ENCODE measurements around the gene ZNF710. TPM values are rescaled to one million over a fixed set of nuclear protein-coding genes. Genes with fewer than 3 reads are reported as not detected.
A peak's percentile ranks its signal among the peaks of the same experiment; 100 is the strongest.

The ZNF710 gene
- total and polyA plus RNA-seq, 2 of the 13 experiments (the other 11 are each of a cell fraction or from before 2014, with no cell fraction given): 4.7 to 20.6 TPM

DNA sequence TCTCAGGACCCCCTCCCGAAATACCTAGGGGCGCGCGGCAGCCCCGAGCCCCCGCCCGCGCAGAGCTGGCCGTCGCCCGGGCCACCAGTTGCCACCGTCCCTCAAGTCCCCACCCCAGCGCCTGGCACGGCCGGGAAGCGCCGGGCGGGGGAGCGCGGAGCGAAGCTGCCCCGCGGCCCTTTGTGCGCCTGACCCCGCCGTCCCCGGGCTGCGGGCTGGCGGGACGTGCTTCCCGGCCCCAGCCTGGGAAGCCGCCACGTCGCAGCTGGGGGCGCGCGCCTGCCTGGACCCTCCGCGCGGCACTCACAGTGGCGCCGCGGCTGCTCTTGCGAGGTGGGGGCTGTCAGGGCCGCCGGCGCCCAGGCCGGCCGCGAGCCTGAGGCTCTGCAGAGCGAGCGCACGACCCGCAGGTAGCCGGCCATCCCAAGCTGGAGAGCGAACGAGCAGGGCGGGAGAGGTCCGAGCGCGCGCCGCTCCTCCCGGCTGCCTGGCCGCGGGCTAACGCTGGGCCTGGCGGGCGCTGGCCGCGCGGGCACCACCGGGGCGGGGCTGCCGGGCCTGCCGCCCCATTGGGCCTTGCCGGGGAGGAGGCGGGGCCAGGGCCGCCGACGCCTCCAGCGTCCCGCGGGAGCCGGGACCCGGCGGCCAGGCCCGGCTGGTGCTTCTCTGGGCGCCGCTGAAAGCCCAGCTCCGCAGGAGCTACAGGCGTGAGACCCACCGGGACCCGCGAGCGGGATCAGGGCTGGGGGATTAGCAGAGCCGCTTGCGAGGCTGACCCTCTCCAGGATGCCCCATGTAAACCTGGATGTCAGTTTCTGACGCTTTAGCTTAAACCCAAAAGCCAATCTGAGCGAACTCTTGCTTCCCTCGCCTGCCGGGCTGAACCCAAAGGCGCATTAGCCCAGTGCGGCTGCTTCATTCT lies 101.1 kb downstream of the ZNF710 start, which contains the start of gene IDH2 (continued):
- TF ChIP-seq, protein P1, sequence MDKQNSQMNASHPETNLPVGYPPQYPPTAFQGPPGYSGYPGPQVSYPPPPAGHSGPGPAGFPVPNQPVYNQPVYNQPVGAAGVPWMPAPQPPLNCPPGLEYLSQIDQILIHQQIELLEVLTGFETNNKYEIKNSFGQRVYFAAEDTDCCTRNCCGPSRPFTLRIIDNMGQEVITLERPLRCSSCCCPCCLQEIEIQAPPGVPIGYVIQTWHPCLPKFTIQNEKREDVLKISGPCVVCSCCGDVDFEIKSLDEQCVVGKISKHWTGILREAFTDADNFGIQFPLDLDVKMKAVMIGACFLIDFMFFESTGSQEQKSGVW (CRISPR knock-in tag; IDR thresholded peaks at IDR 0.05; ENCODE audit: borderline replicate concordance): no peak
- TF ChIP-seq ZNF674 (CRISPR knock-in tag; IDR thresholded peaks at IDR 0.05; ENCODE audit: low read depth): 0 out of 2 replicates have a peak, but pooled peaks have one; percentile 78
- TF ChIP-seq ASH2L (IDR thresholded peaks at IDR 0.05; ENCODE audit: insufficient read length, low read depth, low read length): peak; percentile 53
- TF ChIP-seq ZEB1 (IDR thresholded peaks at IDR 0.05; ENCODE audit: insufficient replicate concordance, low read depth): no peak

DNA sequence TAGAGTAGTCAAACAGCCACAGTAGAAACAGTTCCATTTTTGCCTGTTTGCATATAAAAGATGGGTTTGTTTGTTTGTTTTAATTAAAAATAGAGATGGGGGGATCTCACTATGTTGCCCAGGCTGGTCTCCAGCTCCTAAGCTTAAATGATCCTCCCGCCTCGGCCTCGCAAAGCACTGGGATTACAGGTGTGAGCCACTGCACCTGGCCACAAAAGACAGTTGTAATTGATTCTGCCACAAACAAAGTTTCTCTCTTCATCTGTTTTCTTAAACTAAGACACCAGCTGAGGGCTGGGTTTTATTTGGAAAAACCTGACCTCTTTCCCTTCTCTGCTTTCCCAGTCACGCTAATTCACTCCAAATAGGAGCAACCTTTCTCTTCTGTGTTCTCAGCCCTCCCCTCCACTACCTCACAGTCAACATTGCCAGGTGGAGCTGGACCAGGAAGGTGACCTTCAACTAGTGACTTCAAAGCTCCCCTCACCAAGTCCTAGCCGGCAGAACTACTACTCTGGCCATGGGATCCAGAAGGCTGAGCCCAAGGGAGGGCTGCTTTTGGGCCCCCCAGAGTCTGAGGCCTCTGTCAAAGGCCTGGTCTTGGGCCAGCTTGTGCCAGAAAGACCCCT lies 102.7 kb downstream of the ZNF710 start:
- peak; percentile 13; the same call in 1 of the 3 replicates for ATAC-seq
- intact Hi-C loops (cut with micrococcal nuclease; ENCODE audit: unreplicated experiment): no loop called here
- no peaks in the 10 kb centered on the region; the same call in 1 of the 2 replicates for H4K20me1 ChIP-seq (ENCODE audit: insufficient read depth, low read length)
- WGBS (ENCODE audit: low lambda C conversion rate): 10% methylated on average over 5 of the region's 5 CpGs
- ChIA-PET POLR2A (interaction anchor here (1.0 kb wide), 1 partner anchor 23 kb away, joined by 3 read pairs; no protein-coding TSS in a partner anchor), CTCF (ENCODE audit: low intra/inter-chr PET ratio, low total read pairs) (no interaction called here)
- H3K36me3 ChIP-seq (replicated peaks in 1 of 2; ENCODE audit: control insufficient read depth in 1 of 2, insufficient read depth in 2 of 2, low read length in 2 of 2): no peaks in the 10 kb centered on the region
- H3K9ac ChIP-seq (ENCODE audit: insufficient read depth, low read depth, low read length): no peak overlapping the region
- 0 out of 6 replicates have a peak overlapping the region, but pooled peaks of 1 of the 3 experiments have one; percentile 12 for H3K4me3 ChIP-seq (replicated peaks in 1 of 3; ENCODE audit: insufficient read depth in 1 of 3, low read depth in 2 of 3, low read length in 3 of 3)
- H3K27me3 ChIP-seq (ENCODE audit: control insufficient read depth in 1 of 2, insufficient read depth in 2 of 2, low read length in 2 of 2): peaks cover 0 to 1% of the 10 kb centered on the region in 2 experiments; a peak in 1 of 5 replicates
- H3K4me1 ChIP-seq (ENCODE audit: insufficient read depth, low read length): peaks cover 68% of the 10 kb centered on the region
- H3K27ac ChIP-seq (ENCODE audit: extremely low read length, insufficient read depth, low read length): no peak overlapping the region
- peak; percentile 60 for DNase-seq (ENCODE audit: low spot score)
- H3K79me2 ChIP-seq (ENCODE audit: insufficient read depth, low read length): peaks cover 7% of the 10 kb centered on the region
- H2AFZ ChIP-seq (ENCODE audit: low read length): no peak overlapping the region
- peak overlapping the region; percentile 85 for H3K4me2 ChIP-seq (ENCODE audit: low read depth, low read length)
- peak; percentile 50 for FAIRE-seq
- in situ Hi-C loops (cut with HindIII; ENCODE audit: extremely low pct_ligation_motif_present, low pct_unique_long_range_greater_than_20kb): no loop called here
- BruUV-seq (replicated peaks): no TSS peak
- H3K9me3 ChIP-seq (ENCODE audit: low read length): no peaks in the 10 kb centered on the region
- TF ChIP-seq HNRNPUL1 (IDR thresholded peaks at IDR 0.05; ENCODE audit: low read depth, low read length) (no peak), GABPA (IDR thresholded peaks at IDR 0.05; ENCODE audit: low read depth, low read length) (no peak), GABPA (CRISPR knock-in tag; IDR thresholded peaks at IDR 0.05; ENCODE audit: low read depth) (no peak), ELF3 (CRISPR knock-in tag; IDR thresholded peaks at IDR 0.05) (0 out of 2 replicates have a peak, but pooled peaks have one; percentile 16), ZNF44 (CRISPR knock-in tag; IDR thresholded peaks at IDR 0.05) (no peak), SP2 (CRISPR knock-in tag; IDR thresholded peaks at IDR 0.05) (no peak), ZNF547 (CRISPR knock-in tag; IDR thresholded peaks at IDR 0.05) (no peak), POLR2AphosphoS5 (IDR thresholded peaks at IDR 0.05; ENCODE audit: low read depth, low read length) (no peak)
- TF ChIP-seq, protein P2, sequence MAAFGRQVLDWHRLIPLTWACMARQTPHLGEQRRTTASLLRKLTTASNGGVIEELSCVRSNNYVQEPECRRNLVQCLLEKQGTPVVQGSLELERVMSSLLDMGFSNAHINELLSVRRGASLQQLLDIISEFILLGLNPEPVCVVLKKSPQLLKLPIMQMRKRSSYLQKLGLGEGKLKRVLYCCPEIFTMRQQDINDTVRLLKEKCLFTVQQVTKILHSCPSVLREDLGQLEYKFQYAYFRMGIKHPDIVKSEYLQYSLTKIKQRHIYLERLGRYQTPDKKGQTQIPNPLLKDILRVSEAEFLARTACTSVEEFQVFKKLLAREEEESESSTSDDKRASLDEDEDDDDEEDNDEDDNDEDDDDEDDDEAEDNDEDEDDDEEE (CRISPR knock-in tag; IDR thresholded peaks at IDR 0.05): no peak
- TF ChIP-seq, protein P3, sequence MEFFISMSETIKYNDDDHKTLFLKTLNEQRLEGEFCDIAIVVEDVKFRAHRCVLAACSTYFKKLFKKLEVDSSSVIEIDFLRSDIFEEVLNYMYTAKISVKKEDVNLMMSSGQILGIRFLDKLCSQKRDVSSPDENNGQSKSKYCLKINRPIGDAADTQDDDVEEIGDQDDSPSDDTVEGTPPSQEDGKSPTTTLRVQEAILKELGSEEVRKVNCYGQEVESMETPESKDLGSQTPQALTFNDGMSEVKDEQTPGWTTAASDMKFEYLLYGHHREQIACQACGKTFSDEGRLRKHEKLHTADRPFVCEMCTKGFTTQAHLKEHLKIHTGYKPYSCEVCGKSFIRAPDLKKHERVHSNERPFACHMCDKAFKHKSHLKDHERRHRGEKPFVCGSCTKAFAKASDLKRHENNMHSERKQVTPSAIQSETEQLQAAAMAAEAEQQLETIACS (CRISPR knock-in tag; IDR thresholded peaks at IDR 0.05): no peak
- TF ChIP-seq, protein P4, sequence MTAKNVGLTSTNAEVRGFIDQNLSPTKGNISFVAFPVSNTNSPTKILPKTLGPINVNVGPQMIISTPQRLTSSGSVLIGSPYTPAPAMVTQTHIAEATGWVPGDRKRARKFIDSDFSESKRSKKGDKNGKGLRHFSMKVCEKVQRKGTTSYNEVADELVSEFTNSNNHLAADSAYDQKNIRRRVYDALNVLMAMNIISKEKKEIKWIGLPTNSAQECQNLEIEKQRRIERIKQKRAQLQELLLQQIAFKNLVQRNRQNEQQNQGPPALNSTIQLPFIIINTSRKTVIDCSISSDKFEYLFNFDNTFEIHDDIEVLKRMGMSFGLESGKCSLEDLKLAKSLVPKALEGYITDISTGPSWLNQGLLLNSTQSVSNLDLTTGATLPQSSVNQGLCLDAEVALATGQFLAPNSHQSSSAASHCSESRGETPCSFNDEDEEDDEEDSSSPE (CRISPR knock-in tag; IDR thresholded peaks at IDR 0.05): no peak
- TF ChIP-seq, protein P5, sequence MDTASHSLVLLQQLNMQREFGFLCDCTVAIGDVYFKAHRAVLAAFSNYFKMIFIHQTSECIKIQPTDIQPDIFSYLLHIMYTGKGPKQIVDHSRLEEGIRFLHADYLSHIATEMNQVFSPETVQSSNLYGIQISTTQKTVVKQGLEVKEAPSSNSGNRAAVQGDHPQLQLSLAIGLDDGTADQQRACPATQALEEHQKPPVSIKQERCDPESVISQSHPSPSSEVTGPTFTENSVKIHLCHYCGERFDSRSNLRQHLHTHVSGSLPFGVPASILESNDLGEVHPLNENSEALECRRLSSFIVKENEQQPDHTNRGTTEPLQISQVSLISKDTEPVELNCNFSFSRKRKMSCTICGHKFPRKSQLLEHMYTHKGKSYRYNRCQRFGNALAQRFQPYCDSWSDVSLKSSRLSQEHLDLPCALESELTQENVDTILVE (CRISPR knock-in tag; IDR thresholded peaks at IDR 0.05): no peak

All from HepG2 (cell line).